Stimulated activated CD4-positive, alpha-beta T cell treated with anti-CD3 and anti-CD28 coated beads, TNF-alpha, amount 100 ng/mL, for 24 hours (primary cell): Measurements from ENCODE around the gene NEMP2.

Source experiments
- DNase-seq, 3 experiments: peaks; one replicate each; pipeline ENCODE4 v3.0.0-alpha.2; 2020; ENCODE audit warnings: low read depth in 3 of 3

The NEMP2 gene

GRCh38 chr2:190534310-190535120 lies at the start of gene NEMP2:
Gene NEMP2 (minus strand): TSS chr2:190534722. CDS start chr2:190534655, 67 bp downstream.
- peak; percentile 51 to 83 (median 58) for DNase-seq

DNA sequence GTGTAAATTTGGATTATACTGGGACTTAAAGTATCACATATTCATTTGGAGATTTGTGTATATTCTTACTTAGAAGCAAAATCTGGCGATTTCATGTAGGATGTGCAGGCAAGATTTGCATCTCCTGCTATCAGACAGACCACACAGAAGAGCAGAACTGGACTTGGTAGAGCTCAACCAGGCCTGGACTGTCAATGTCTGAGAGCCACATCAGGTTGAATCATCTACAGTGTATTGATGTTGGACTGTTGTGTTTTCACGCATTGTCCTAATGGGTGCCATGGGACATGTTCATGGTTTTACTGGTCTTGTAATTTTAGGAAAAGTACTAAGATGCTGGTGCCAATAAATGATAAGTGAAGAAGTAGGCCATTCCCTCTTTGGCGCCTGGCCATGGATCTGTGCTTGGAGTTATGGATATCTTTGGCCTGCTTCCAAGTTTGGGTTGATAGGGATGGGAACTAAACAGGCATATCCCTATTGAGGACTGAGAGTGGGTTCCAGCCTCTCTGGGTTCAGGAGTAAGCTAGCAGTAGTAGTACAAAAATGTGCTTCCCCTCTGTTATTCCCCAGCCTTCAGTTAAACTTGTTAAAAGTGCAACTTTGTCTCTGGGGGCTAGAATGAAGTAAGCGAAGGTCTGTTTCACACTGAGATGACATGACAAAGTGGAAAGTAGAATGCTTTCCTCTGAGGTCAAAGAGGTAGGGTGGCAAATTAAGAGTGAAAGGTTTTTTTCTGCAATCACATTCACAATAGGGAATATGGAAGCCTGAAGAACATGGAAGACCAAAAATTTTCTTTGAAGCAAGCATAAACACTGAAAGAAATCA lies 49.2 kb upstream of the NEMP2 start:
- no peak for DNase-seq

GRCh38 chr2:190582736-190583506 lies 48.4 kb upstream of the NEMP2 start:
- DNase-seq: no peak

GRCh38 chr2:190582019-190582418 lies 47.5 kb upstream of the NEMP2 start:
- no peak for DNase-seq

DNA sequence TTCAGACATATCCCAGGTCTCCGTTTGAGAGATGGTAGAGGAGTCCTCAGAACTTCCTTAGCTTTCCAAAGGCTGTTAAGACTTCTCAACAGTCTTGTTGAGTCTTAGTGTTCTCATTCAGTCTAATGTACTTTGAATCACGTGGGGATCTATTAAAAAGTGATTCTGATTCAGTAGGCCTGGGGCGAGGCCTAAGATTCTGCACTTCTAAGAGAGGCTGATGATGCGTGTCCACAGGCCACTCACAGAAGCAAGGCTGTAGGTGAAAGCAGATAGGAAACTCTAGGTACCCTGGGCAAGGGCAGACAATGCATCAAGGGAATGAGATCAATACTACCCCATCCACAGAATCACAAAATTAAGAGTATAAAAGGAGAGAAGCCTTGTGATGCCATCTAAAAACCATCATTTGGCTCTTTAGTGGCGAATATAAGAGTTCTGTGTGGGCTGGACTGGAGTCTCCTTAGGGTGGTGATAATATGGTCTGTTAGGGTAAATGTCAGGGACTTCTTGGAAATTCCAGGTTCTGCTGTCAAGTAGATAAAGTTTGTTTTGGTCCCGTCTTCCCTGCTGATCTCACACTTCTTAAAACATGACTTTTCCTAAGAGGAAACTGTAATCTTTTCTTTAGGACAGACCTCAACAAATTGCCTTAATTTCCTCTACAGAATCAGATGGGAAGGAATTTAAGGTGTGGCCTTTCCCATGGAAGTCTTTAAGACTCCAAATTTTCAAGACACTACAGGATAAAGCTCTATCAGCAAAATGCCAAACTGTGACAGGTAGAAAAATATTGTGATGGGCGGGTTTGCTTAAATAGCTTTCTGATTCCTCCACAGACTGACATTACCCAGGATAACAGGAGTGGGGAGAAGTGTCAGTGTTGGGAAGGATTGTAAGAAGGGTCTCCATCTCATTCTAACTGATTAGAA lies 45.7 kb upstream of the NEMP2 start:
- DNase-seq: no peak

DNA sequence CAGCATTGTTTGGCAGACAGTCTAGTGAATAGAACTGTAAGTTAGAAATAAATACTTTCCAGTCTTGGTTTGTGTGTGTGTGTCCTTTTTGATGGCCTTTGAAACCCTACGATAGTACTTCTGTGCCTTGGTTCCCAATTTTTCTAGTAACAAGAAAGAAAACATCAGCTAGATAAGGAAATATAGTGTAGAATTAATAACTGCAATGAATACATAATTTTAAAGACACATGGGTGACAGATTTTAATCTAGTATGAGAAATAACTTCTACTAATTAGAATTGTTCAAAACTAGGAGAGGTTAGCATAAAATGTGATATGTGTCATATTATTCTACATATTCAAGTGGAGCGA lies 44.5 kb upstream of the NEMP2 start:
- no peak for DNase-seq

DNA sequence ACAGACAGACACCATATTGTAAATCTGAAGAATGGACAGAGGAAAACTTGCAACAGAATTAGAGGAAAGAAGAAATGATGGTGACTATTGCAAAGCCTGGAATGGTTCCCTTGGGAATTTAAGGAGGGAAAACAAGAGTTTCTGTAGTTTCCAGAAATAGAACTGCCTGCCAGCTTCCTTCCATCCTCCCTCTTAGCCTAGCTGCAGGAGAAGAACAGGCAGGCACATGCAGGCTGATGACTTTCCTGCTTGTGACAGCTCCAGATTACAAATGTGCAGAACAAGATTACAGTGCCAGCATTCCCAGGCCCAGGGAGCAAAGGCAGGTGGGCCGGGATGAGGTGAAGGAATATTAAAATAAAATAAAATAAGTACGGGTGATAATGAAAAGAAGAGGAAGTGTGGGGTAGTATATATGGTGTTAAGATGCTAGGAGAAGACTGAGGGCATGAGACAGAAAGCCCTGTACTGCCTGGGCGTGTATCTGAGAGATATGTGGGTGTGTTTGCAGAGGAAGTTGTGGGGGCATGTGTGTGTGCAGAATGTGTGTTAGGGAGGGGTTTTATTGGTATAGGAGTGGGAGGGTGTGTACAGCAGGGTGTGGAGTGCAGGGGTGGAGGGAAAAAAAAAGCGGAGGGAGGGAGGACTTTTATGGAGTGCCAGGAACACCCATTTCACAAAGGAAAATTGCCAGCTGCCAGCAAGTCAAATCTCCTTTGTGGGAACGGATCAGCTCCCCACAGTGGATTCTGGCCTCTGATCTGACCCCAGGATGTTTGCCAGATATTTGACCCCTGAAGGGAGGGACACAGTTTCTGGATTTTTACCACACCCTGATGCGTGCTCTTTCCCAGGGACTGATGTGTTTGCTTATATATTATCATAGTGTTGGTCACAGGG lies 43.9 kb upstream of the NEMP2 start:
- DNase-seq: no peak

DNA sequence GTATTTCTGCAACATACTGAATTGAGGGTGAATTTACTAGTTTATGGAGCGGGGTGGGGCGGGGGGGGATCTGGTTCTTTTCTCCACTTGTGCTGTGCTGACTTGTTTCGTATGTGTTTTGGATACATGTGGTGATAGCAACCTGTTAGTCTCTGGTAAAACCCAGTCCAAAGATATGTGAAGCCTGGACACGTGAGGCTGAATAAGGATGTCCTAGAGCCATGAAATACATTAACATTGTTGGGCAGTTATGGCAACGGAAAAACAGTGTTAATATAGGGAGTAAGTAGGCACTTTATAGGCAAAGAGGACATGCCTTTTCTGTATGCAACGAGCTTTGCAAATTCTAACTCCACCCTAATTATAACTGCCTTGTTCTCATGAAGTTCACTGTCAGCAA lies 42.1 kb upstream of the NEMP2 start:
- DNase-seq: no peak

DNA sequence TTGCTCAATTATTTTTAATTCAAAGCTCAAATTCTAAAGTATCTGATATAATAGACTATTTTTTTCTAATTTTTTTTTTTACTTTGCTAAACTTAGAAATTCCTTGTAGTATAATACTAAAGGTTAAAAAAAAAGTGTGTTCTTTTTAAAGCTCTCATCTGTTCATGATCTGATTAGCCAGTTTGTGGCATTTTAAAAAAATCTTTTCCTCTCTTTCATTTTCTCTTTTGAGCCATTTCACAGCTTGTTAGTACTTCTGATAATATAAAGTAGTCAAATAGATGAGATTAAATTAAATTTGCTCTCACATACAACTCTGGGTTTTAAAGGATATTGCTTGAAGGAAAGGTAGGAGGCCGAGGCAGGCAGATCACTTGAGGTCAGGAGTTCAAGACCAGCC lies 40.7 kb upstream of the NEMP2 start:
- DNase-seq: no peak

GRCh38 chr2:190574169-190574568 lies 39.6 kb upstream of the NEMP2 start:
- DNase-seq: no peak

- DNase-seq: no peak
Observed at GRCh38 chr2:190572246-190572645, 37.7 kb upstream of the NEMP2 start.

DNA sequence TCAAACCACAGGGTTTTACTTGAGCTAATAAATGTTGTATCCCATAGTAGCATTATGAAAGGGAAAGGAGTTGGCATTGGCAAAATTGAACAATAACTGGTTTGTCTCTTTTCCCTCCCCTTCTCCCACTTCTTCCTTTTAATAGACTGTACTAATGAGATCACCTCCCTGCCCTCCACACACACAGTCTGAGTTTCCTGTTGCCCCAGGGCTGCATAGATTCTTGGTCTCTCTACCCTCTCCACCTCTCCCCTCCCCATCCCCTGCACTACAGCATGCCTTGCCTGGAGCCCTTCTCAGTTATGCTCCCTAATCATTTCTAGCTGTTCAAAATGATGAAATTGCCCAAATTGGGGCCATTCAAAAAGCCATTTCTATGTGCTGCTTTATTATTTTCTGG lies 37.2 kb upstream of the NEMP2 start:
- no peak for DNase-seq

GRCh38 chr2:190570871-190571270 lies 36.3 kb upstream of the NEMP2 start:
- DNase-seq: no peak

- DNase-seq: no peak
Observed at GRCh38 chr2:190569994-190570755, 35.7 kb upstream of the NEMP2 start.

GRCh38 chr2:190564838-190565237 lies 30.3 kb upstream of the NEMP2 start:
- no peak for DNase-seq

- DNase-seq: no peak
Observed at GRCh38 chr2:190563646-190564045, 29.1 kb upstream of the NEMP2 start.

- DNase-seq: peak in 2 of 3 experiments; percentile 16 to 21
Observed at GRCh38 chr2:190563109-190563508, 28.6 kb upstream of the NEMP2 start.

DNA sequence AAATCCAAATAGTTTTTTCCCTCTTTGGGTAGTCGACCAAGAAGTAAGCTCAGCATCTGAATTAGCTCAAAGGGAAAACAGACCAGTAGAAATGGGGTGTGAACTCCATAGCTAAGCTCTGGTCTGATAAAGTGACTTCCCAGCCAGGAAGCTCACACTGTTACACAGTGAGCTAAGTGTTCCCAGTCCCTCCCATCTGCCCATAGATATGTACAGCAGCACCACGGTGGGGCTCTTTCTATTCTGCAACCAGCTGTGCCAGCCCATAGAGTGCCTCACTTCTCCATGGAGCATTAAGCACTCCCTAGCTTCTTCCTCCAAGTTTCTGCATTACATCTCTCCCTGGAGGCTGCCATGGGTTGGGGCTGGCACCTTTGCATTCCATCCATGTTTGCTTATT lies 27.6 kb upstream of the NEMP2 start:
- no peak for DNase-seq

DNA sequence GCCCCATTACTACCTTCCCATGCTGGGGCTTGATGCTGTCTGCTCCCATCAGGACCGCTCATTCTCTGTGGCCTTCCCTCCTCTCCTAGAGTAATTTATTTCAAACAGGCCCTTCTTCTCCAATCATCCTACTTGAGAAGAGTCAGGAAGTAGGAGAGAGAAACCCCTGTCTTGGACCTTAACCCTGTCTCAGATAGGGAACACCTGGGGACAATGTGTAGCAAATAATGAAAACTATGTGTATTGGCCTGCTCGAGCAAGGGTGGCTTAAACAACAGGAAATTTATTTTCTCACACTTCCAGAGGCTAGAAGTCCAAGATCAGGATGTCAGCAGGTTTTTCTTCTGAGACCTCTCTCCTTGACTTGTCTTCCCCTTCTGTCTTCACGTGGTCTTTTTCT lies 26.6 kb upstream of the NEMP2 start:
- no peak for DNase-seq
